Gastrocnemius medialis (tissue), 4 donors: ENCODE results near the gene OPCML. TPM values are rescaled to one million over a fixed set of nuclear protein-coding genes. Genes with fewer than 3 reads are reported as not detected.

Experiments used
- ATAC-seq, 2 donors: fragments of 150-250 bp; one replicate each; pipeline ENCODE4 v1.9.1; 2016
- DNase-seq, 2 donors: peaks; one replicate each; pipeline ENCODE4 v3.0.0-alpha.2; 2019
- H3K27ac ChIP-seq, 4 donors: fragments of 200-600 bp; sonication (generic); 1 replicate in 1 of 4; 2 replicates in 3 of 4; pipeline ENCODE4 v1.5.1; 2016 to 2018; ENCODE audit warnings: mild to moderate bottlenecking in 2 of 4, moderate library complexity in 1 of 4
- H3K27me3 ChIP-seq, 3 donors: fragments of 200-600 bp; sonication (generic) in 2 of 3; 1 replicate in 1 of 3; 2 replicates in 2 of 3; pipeline versions ENCODE4 v1.5.1 to v1.6.0; 2016 to 2019; ENCODE audit warnings: mild to moderate bottlenecking in 1 of 3, moderate library complexity in 1 of 3
- H3K36me3 ChIP-seq, 2 donors: fragments of 200-600 bp; sonication (generic) in 1 of 2; one replicate each; pipeline ENCODE4 v1.5.1; 2017 to 2018
- H3K4me1 ChIP-seq, 2 donors: fragments of 200-600 bp; sonication (generic) in 1 of 2; one replicate each; pipeline ENCODE4 v1.5.1; 2016 to 2017; ENCODE audit warnings: mild to moderate bottlenecking in 2 of 2
- H3K4me3 ChIP-seq, 4 donors: fragments of 200-600 bp; sonication (generic) in 3 of 4; 1 replicate in 1 of 4; 2 replicates in 3 of 4; pipeline ENCODE4 v1.5.1; 2016 to 2019; ENCODE audit warnings: mild to moderate bottlenecking in 2 of 4
- H3K9me3 ChIP-seq, 3 donors: fragments of 200-600 bp; sonication (generic) in 2 of 3; 1 replicate in 1 of 3; 2 replicates in 2 of 3; pipeline ENCODE4 v1.5.1; 2016 to 2019
- POLR2A ChIP-seq, 2 donors: fragments of 450-650 bp; IDR thresholded peaks; one replicate each; pipeline ENCODE4 v1.6.1; 2017; ENCODE audit warnings: antibody characterized with exemption in 2 of 2, mild to moderate bottlenecking in 2 of 2, moderate library complexity in 2 of 2
- in situ Hi-C, 4 donors: fragments of 200-750 bp; cut with MboI; loops; one replicate each; pipeline versions ENCODE4 v1.15.0 to v1.8.0; 2017; ENCODE audit warnings: low sequenced_read_pairs in 4 of 4
- intact Hi-C: fragments of 100-400 bp; cut with DNase I; formaldehyde crosslinking; loops from one replicate; pipeline ENCODE4 v1.15.1; 2023; ENCODE audit warnings: low total_unique reads
- total RNA-seq, 4 donors: library from RNA; depleted of rRNA; stranded (reverse); fragments of >200 nt; gene quantifications; one replicate each; pipeline versions ENCODE4 v1.1.0 to v1.2.3, GENCODE V29; 2016
- TF ChIP-seq, protein P1 (sequence below), 5 experiments: fragments of 450-650 bp in 3 of 5; fragments of 200-600 bp in 2 of 5; sonication (generic) in 2 of 5; IDR thresholded peaks in 4 of 5; conservative IDR thresholded peaks in 1 of 5; 1 replicate in 4 of 5; 2 replicates in 1 of 5; pipeline ENCODE4 v1.5.1; 2016 to 2019; ENCODE audit warnings: antibody characterized with exemption in 5 of 5, mild to moderate bottlenecking in 3 of 5, moderate library complexity in 3 of 5

Gene OPCML
- total RNA-seq, 4 donors from 2014 or later = not detected

- intact Hi-C loops (no loop called here), in situ Hi-C loops (no loop called here)
- no peak overlapping the region for H3K4me3 ChIP-seq
- no peak overlapping the region for H3K27ac ChIP-seq
- TF ChIP-seq, protein P1, sequence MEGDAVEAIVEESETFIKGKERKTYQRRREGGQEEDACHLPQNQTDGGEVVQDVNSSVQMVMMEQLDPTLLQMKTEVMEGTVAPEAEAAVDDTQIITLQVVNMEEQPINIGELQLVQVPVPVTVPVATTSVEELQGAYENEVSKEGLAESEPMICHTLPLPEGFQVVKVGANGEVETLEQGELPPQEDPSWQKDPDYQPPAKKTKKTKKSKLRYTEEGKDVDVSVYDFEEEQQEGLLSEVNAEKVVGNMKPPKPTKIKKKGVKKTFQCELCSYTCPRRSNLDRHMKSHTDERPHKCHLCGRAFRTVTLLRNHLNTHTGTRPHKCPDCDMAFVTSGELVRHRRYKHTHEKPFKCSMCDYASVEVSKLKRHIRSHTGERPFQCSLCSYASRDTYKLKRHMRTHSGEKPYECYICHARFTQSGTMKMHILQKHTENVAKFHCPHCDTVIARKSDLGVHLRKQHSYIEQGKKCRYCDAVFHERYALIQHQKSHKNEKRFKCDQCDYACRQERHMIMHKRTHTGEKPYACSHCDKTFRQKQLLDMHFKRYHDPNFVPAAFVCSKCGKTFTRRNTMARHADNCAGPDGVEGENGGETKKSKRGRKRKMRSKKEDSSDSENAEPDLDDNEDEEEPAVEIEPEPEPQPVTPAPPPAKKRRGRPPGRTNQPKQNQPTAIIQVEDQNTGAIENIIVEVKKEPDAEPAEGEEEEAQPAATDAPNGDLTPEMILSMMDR (IDR thresholded peaks at IDR 0.05 in 4 of 5, conservative IDR thresholded peaks at IDR 0.05 in 1 of 5) = no peak
- TF ChIP-seq POLR2A (IDR thresholded peaks at IDR 0.05) = no peak
- H3K36me3 ChIP-seq = no peaks in the 10 kb centered on the region
- H3K9me3 ChIP-seq = no peaks in the 10 kb centered on the region
- peaks cover 0 to 9% (median 0%) of the 10 kb centered on the region in 3 donors for H3K27me3 ChIP-seq
- DNase-seq (no peak), ATAC-seq (no peak)
- H3K4me1 ChIP-seq = no peaks in the 10 kb centered on the region
Observed at GRCh38 chr11:132712466-132712865, 819.8 kb downstream of the OPCML start.

GRCh38 chr11:132704781-132705375, 827.4 kb downstream of the OPCML start:
- DNase-seq (no peak), ATAC-seq (no peak)
- intact Hi-C loops = no loop called here
- H3K27me3 ChIP-seq = no peaks in the 10 kb centered on the region
- no peaks in the 10 kb centered on the region for H3K9me3 ChIP-seq
- no peak overlapping the region for H3K4me3 ChIP-seq
- H3K4me1 ChIP-seq = no peaks in the 10 kb centered on the region
- H3K36me3 ChIP-seq = no peaks in the 10 kb centered on the region
- H3K27ac ChIP-seq = no peak overlapping the region
- in situ Hi-C loops = no loop called here
- no peak for TF ChIP-seq POLR2A (IDR thresholded peaks at IDR 0.05)
- TF ChIP-seq, protein P1 (IDR thresholded peaks at IDR 0.05 in 4 of 5, conservative IDR thresholded peaks at IDR 0.05 in 1 of 5) = no peak

DNA sequence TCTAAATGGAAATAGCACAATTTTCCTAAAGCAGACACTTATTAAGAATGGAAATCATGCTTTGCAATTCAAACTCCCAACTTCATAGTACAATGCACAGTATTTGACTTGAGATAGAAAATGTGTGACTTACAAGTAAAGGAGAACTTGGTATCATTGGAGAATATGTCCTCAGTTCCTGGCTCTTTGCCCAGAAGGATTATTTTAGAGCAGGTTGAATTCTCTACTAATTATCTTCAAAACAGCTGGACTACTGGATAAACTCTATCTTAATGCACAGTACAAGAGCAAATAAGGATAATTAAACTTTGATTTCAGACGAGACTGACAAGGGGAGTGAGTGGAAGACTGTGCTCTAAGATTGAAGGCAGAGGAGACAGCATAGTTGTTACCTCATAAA, 839.4 kb downstream of the OPCML start:
- ATAC-seq = no peak
- intact Hi-C loops = no loop called here

GRCh38 chr11:132691848-132692550, 840.3 kb downstream of the OPCML start:
- no peaks in the 10 kb centered on the region for H3K4me1 ChIP-seq
- H3K27ac ChIP-seq = no peak overlapping the region
- no peaks in the 10 kb centered on the region for H3K36me3 ChIP-seq
- no peak for DNase-seq
- ATAC-seq = no peak
- in situ Hi-C loops (no loop called here), intact Hi-C loops (no loop called here)
- no peaks in the 10 kb centered on the region for H3K27me3 ChIP-seq
- TF ChIP-seq, protein P1 (IDR thresholded peaks at IDR 0.05 in 4 of 5, conservative IDR thresholded peaks at IDR 0.05 in 1 of 5) = no peak
- no peak for TF ChIP-seq POLR2A (IDR thresholded peaks at IDR 0.05)
- no peak overlapping the region for H3K4me3 ChIP-seq
- no peaks in the 10 kb centered on the region for H3K9me3 ChIP-seq

More for the DNA sequence above, 839.4 kb downstream of the OPCML start:
- DNase-seq = no peak
- Histone ChIP-seq H3K9me3 (no peaks in the 10 kb centered on the region), H3K27me3 (no peaks in the 10 kb centered on the region), H3K36me3 (no peaks in the 10 kb centered on the region), H3K4me1 (no peaks in the 10 kb centered on the region), H3K4me3 (no peak overlapping the region), H3K27ac (no peak overlapping the region)
- TF ChIP-seq POLR2A (IDR thresholded peaks at IDR 0.05) = no peak
- TF ChIP-seq, protein P1 (IDR thresholded peaks at IDR 0.05 in 4 of 5, conservative IDR thresholded peaks at IDR 0.05 in 1 of 5) = no peak
- in situ Hi-C loops = no loop called here
